ENCODE measurements around the gene VDR. TPM values are rescaled to one million over a fixed set of nuclear protein-coding genes. Genes with fewer than 3 reads are reported as not detected.

VDR gene
- total and polyA plus RNA-seq, 2 donors (not counting 1 experiment from before 2014, with no cell fraction given), result 0.37 to 0.42 TPM

DNA sequence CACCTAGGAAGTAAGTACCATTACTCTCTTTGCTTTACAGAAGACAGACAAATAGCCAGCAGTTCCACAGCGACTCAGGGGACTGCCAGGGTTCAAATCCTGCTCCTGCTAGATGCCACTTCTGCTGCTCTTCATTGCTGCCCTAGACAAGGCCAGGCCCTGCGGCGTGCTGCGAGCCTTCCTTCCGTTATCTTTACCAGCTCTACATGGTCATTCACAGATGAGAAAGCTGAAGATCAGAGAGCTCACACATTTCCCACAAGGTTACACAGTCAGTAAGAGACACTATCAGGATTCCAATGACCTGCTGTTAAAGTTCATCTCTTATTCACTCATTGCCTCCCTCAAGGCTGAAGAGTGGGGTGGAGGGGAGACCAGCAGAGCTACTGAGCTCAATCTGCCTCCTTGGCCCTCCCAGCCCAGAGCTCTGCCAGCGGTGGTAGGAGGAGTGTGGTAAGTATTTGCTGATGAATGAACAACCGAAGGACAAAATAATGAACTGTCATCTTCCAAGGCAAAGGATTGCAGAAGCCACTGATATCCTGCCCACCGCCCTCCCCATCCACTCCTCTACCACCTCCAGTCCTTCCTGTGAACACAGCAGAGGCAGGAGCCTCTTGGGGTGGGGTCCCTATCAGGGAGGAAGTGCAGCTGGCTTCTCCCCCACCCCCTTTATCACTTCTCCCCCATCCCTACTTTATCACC is 70.4 kb downstream of the VDR start:
- no peaks in the 10 kb centered on the region for H3K27me3 ChIP-seq (replicated peaks in 1 of 4; ENCODE audit: control extremely low read depth in 1 of 4, control insufficient read depth in 3 of 4, insufficient read depth in 4 of 4, low read length in 3 of 4)
- Mint-ChIP-seq H3K27ac (peak overlapping the region; percentile 97), H3K4me3 (peak overlapping the region; percentile 32), H3K27me3 (no peaks in the 10 kb centered on the region), H3K9me3 (ENCODE audit: insufficient read depth) (no peaks in the 10 kb centered on the region), H3K4me1 (peaks cover 69% of the 10 kb centered on the region)
- intact Hi-C loops (cut with micrococcal nuclease), result loop anchor here (10.0 kb wide), 1 partner anchor 330 kb away; no protein-coding TSS in a partner anchor
- H4K20me1 ChIP-seq (ENCODE audit: control insufficient read depth, insufficient read depth, low read length, poor library complexity, severe bottlenecking), result no peaks in the 10 kb centered on the region
- no peaks in the 10 kb centered on the region for H3K79me2 ChIP-seq (ENCODE audit: control insufficient read depth, insufficient read depth, low read length)
- H3K27ac ChIP-seq (ENCODE audit: low read length in 2 of 2), result no peak overlapping the region
- H3K9ac ChIP-seq (ENCODE audit: low read length), result no peak overlapping the region
- no peak overlapping the region for H2AFZ ChIP-seq (ENCODE audit: insufficient read depth, low read depth, low read length, poor library complexity, severe bottlenecking)
- ChIA-PET CTCF (interaction anchor here (0.7 to 23.8 kb wide), 6 partner anchors 10 to 122 kb away, joined by 3 to 1203 read pairs (median 326); partner anchors contain the start of genes HDAC7, RPAP3 and SLC48A1), POLR2A (interaction anchor here (1.0 to 10.4 kb wide), 3 partner anchors 10 to 31 kb away, joined by 3 to 264 read pairs (median 7); partner anchors contain the start of gene HDAC7)
- H3K4me2 ChIP-seq (replicated peaks; ENCODE audit: low read depth, low read length, poor library complexity, severe bottlenecking), result peak overlapping the region; percentile 14
- H3K36me3 ChIP-seq (replicated peaks in 1 of 2; ENCODE audit: control extremely low read depth in 1 of 2, control insufficient read depth in 1 of 2, extremely low read depth in 1 of 2, insufficient read depth in 2 of 2, low read length in 1 of 2), result no peaks in the 10 kb centered on the region
- peaks cover 54 to 61% of the 10 kb centered on the region in 2 donors for H3K4me1 ChIP-seq (ENCODE audit: control insufficient read depth in 2 of 2, insufficient read depth in 2 of 2, low read length in 2 of 2)
- ATAC-seq (ENCODE audit: low read depth) (no peak), DNase-seq (peak; percentile 23)
- no peak overlapping the region for H3K4me3 ChIP-seq (ENCODE audit: control extremely low read depth in 1 of 5, extremely low read depth in 1 of 5, insufficient read depth in 1 of 5, low read depth in 2 of 5, low read length in 4 of 5)
- no peak for TF ChIP-seq EZH2 (IDR thresholded peaks at IDR 0.05; ENCODE audit: borderline replicate concordance, insufficient read depth, low read depth, low read length, poor library complexity, severe bottlenecking)
- TF ChIP-seq, protein P1, sequence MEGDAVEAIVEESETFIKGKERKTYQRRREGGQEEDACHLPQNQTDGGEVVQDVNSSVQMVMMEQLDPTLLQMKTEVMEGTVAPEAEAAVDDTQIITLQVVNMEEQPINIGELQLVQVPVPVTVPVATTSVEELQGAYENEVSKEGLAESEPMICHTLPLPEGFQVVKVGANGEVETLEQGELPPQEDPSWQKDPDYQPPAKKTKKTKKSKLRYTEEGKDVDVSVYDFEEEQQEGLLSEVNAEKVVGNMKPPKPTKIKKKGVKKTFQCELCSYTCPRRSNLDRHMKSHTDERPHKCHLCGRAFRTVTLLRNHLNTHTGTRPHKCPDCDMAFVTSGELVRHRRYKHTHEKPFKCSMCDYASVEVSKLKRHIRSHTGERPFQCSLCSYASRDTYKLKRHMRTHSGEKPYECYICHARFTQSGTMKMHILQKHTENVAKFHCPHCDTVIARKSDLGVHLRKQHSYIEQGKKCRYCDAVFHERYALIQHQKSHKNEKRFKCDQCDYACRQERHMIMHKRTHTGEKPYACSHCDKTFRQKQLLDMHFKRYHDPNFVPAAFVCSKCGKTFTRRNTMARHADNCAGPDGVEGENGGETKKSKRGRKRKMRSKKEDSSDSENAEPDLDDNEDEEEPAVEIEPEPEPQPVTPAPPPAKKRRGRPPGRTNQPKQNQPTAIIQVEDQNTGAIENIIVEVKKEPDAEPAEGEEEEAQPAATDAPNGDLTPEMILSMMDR (IDR thresholded peaks at IDR 0.05), result no peak
- H3K9me3 ChIP-seq (ENCODE audit: control extremely low read depth in 1 of 3, control insufficient read depth in 2 of 3, insufficient read depth in 1 of 3, low read length in 2 of 3), result no peaks in the 10 kb centered on the region
- 85% methylated on average over 6 of the region's 8 CpGs for WGBS (ENCODE audit: insufficient coverage)

DNA sequence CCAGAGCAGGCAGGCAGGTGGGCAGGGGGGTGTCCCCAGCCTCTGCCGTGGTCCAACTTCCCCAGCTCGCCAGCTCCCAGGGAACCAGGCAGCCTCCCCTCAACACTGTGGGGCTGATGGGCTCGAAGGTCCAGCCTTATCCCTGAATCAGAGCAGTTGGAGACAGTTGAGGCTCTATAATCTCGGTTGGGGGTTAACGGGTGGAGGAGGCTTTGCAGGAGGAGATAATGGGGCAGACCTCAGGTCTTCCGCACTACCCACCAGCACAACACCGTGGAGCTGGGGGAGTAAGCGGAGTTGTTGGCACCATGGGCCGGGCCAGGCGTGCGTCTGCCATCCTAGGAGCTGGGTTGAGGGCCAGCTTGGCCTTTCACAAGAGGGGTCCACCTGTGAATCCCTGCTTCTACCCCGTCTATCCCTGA is 71.2 kb downstream of the VDR start:
- no peaks in the 10 kb centered on the region for H3K27me3 ChIP-seq (replicated peaks in 1 of 4; ENCODE audit: control extremely low read depth in 1 of 4, control insufficient read depth in 3 of 4, insufficient read depth in 4 of 4, low read length in 3 of 4)
- H3K4me3 ChIP-seq (ENCODE audit: control extremely low read depth in 1 of 5, extremely low read depth in 1 of 5, insufficient read depth in 1 of 5, low read depth in 2 of 5, low read length in 4 of 5), result no peak overlapping the region
- peaks cover 54 to 61% of the 10 kb centered on the region in 2 donors for H3K4me1 ChIP-seq (ENCODE audit: control insufficient read depth in 2 of 2, insufficient read depth in 2 of 2, low read length in 2 of 2)
- intact Hi-C loops (cut with micrococcal nuclease), result loop anchor here (10.0 kb wide), 1 partner anchor 331 kb away; no protein-coding TSS in a partner anchor
- no peak overlapping the region for H3K9ac ChIP-seq (ENCODE audit: low read length)
- ChIA-PET CTCF (interaction anchor here (0.7 to 23.8 kb wide), 9 partner anchors 8 to 121 kb away, joined by 3 to 1203 read pairs (median 19); partner anchors contain the start of genes ENDOU, HDAC7, RPAP3 and SLC48A1), POLR2A (interaction anchor here (0.6 to 10.4 kb wide), 9 partner anchors 9 to 1565 kb away, joined by 3 to 264 read pairs (median 4); partner anchors contain the start of genes HDAC7, RPAP3 and SLC38A1)
- peaks cover 69% of the 10 kb centered on the region for H3K4me1 Mint-ChIP-seq
- H4K20me1 ChIP-seq (ENCODE audit: control insufficient read depth, insufficient read depth, low read length, poor library complexity, severe bottlenecking), result no peaks in the 10 kb centered on the region
- H3K27ac ChIP-seq (ENCODE audit: low read length in 2 of 2), result peak overlapping the region in 1 of 2 donors; percentile 32
- 92% methylated on average over 8 of the region's 12 CpGs for WGBS (ENCODE audit: insufficient coverage)
- H3K27me3 Mint-ChIP-seq, result no peaks in the 10 kb centered on the region
- peak overlapping the region; percentile 97 for H3K27ac Mint-ChIP-seq
- H2AFZ ChIP-seq (ENCODE audit: insufficient read depth, low read depth, low read length, poor library complexity, severe bottlenecking), result peak overlapping the region; percentile 41
- peak overlapping the region; percentile 32 for H3K4me3 Mint-ChIP-seq
- TF ChIP-seq, protein P1 (IDR thresholded peaks at IDR 0.05), result no peak
- no peak for TF ChIP-seq EZH2 (IDR thresholded peaks at IDR 0.05; ENCODE audit: borderline replicate concordance, insufficient read depth, low read depth, low read length, poor library complexity, severe bottlenecking)
- H3K9me3 ChIP-seq (ENCODE audit: control extremely low read depth in 1 of 3, control insufficient read depth in 2 of 3, insufficient read depth in 1 of 3, low read length in 2 of 3), result no peaks in the 10 kb centered on the region
- no peaks in the 10 kb centered on the region for H3K79me2 ChIP-seq (ENCODE audit: control insufficient read depth, insufficient read depth, low read length)
- peak overlapping the region; percentile 51 for H3K4me2 ChIP-seq (replicated peaks; ENCODE audit: low read depth, low read length, poor library complexity, severe bottlenecking)
- ATAC-seq (ENCODE audit: low read depth) (no peak), DNase-seq (no peak)
- no peaks in the 10 kb centered on the region for H3K36me3 ChIP-seq (replicated peaks in 1 of 2; ENCODE audit: control extremely low read depth in 1 of 2, control insufficient read depth in 1 of 2, extremely low read depth in 1 of 2, insufficient read depth in 2 of 2, low read length in 1 of 2)
- no peaks in the 10 kb centered on the region for H3K9me3 Mint-ChIP-seq (ENCODE audit: insufficient read depth)
